HEK293 (cell line): Measurements from ENCODE around the gene KLHDC7B.

ENCODE experiments used
- BCL6B ChIP-seq: fragments of 450-650 bp; formaldehyde crosslinking; IDR thresholded peaks from 2 replicates; pipeline ENCODE4 v1.5.1; 2017; ENCODE audit warnings: missing biosample characterization, missing genetic modification characterization
- CTCF ChIP-seq: fragments of 450-650 bp; formaldehyde crosslinking; IDR thresholded peaks from 2 replicates; pipeline ENCODE4 v1.5.1; 2016; ENCODE audit warnings: missing biosample characterization, missing genetic modification characterization
- HOXC10 ChIP-seq: sonication (generic); formaldehyde crosslinking; IDR thresholded peaks from 2 replicates; pipeline ENCODE4 v1.8.1; 2023; ENCODE audit warnings: mild to moderate bottlenecking, missing genetic modification reagents
- MEIS1 ChIP-seq: sonication (generic); formaldehyde crosslinking; IDR thresholded peaks from 2 replicates; pipeline ENCODE4 v1.8.1; 2022; ENCODE audit warnings: missing genetic modification reagents, mild to moderate bottlenecking, borderline replicate concordance
- MZF1 ChIP-seq: fragments of 450-650 bp; formaldehyde crosslinking; IDR thresholded peaks from 2 replicates; pipeline ENCODE4 v1.5.1; 2017; ENCODE audit warnings: missing biosample characterization, missing genetic modification characterization, borderline replicate concordance
- PRDM10 ChIP-seq: fragments of 450-650 bp; formaldehyde crosslinking; IDR thresholded peaks from 2 replicates; pipeline ENCODE4 v1.5.1; 2016; ENCODE audit warnings: missing biosample characterization, missing genetic modification characterization
- YY1 ChIP-seq: fragments of 450-650 bp; formaldehyde crosslinking; IDR thresholded peaks from 2 replicates; pipeline ENCODE4 v1.5.1; 2018; ENCODE audit warnings: missing biosample characterization, missing genetic modification characterization
- ZNF155 ChIP-seq: fragments of 450-650 bp; formaldehyde crosslinking; IDR thresholded peaks from 2 replicates; pipeline ENCODE4 v1.5.1; 2016; ENCODE audit warnings: missing biosample characterization, missing genetic modification characterization
- ZNF174 ChIP-seq: fragments of 450-650 bp; formaldehyde crosslinking; IDR thresholded peaks from 2 replicates; pipeline ENCODE4 v1.5.0; 2017; ENCODE audit warnings: missing biosample characterization, mild to moderate bottlenecking, missing genetic modification characterization
- ZNF211 ChIP-seq: fragments of 450-650 bp; formaldehyde crosslinking; IDR thresholded peaks from 2 replicates; pipeline ENCODE4 v1.5.1; 2016; ENCODE audit warnings: low read depth, missing biosample characterization, missing genetic modification characterization
- ZNF488 ChIP-seq: fragments of 450-650 bp; formaldehyde crosslinking; IDR thresholded peaks from 2 replicates; pipeline ENCODE4 v1.5.1; 2016; ENCODE audit warnings: missing biosample characterization, missing genetic modification characterization
- ZNF610 ChIP-seq: fragments of 450-650 bp; formaldehyde crosslinking; IDR thresholded peaks from 2 replicates; pipeline ENCODE4 v1.5.1; 2016; ENCODE audit warnings: missing biosample characterization, missing genetic modification characterization, borderline replicate concordance
- ZSCAN16 ChIP-seq: fragments of 450-650 bp; formaldehyde crosslinking; IDR thresholded peaks from 2 replicates; pipeline ENCODE4 v1.5.1; 2016; ENCODE audit warnings: missing biosample characterization, missing genetic modification characterization

GRCh38 chr22:50508897-50509296 lies 36.8 kb upstream of the KLHDC7B start:
- TF ChIP-seq ZNF155 (tag by site-specific recombination) (no peak), ZNF488 (tag by site-specific recombination) (no peak), CTCF (no peak), HOXC10 (CRISPR knock-in tag) (no peak), MEIS1 (CRISPR knock-in tag) (no peak), BCL6B (tag by site-specific recombination) (no peak), YY1 (no peak), ZSCAN16 (no peak), ZNF174 (tag by site-specific recombination) (no peak), ZNF211 (tag by site-specific recombination) (no peak), PRDM10 (no peak), ZNF610 (tag by site-specific recombination) (no peak), MZF1 (no peak)
